Measurements from ENCODE around the gene DLK1. TPM values are rescaled to one million over a fixed set of nuclear protein-coding genes. Genes with fewer than 3 reads are reported as not detected.

DLK1 gene
- total and polyA plus RNA-seq, 2 of the 4 experiments (the other 2 are of a cell fraction): under 0.01 to 0.07 TPM

GRCh38 chr14:100733152-100733850, 6.6 kb downstream of the DLK1 start:
- Histone ChIP-seq H3K14ac (replicated peaks; ENCODE audit: low read depth, low read length) (no peak overlapping the region), H4K5ac (ENCODE audit: low read depth, low read length) (no peak overlapping the region), H3K4me2 (ENCODE audit: low read depth, low read length) (no peak overlapping the region), H2BK20ac (ENCODE audit: low read depth, low read length) (no peak overlapping the region), H4K20me1 (ENCODE audit: insufficient read depth, low read length) (no peaks in the 10 kb centered on the region), H4K8ac (ENCODE audit: low read depth in 2 of 2, low read length in 2 of 2) (no peak overlapping the region), H3K9ac (ENCODE audit: low read depth, low read length) (no peak overlapping the region), H2AK9ac (replicated peaks; ENCODE audit: low read depth, low read length, poor library complexity) (no peak overlapping the region), H3K18ac (ENCODE audit: low read depth, low read length) (no peak overlapping the region), H3K23ac (ENCODE audit: low read depth, low read length) (no peak overlapping the region), H3K4me3 (ENCODE audit: insufficient read depth, low read depth, low read length) (no peak overlapping the region), H3K9me3 (ENCODE audit: control insufficient read depth, insufficient read depth, low read length) (no peaks in the 10 kb centered on the region), H4K91ac (ENCODE audit: insufficient read depth, low read depth, low read length) (no peak overlapping the region), H2BK120ac (ENCODE audit: low read depth, low read length) (no peak overlapping the region), H2AK5ac (ENCODE audit: low read depth, low read length) (no peak overlapping the region), H3K27me3 (ENCODE audit: control insufficient read depth, insufficient read depth, low read length) (peaks cover 71% of the 10 kb centered on the region), H2AFZ (replicated peaks; ENCODE audit: low read length, poor library complexity) (no peak overlapping the region), H3K56ac (ENCODE audit: extremely low read depth, insufficient read depth, low read length) (no peak overlapping the region), H2BK5ac (ENCODE audit: low read depth, low read length, poor library complexity, severe bottlenecking) (no peak overlapping the region), H3K27ac (ENCODE audit: insufficient read depth, low read length) (no peak overlapping the region), H3K4me1 (ENCODE audit: control insufficient read depth, insufficient read depth, low read length) (no peaks in the 10 kb centered on the region), H3K79me1 (ENCODE audit: low read depth in 1 of 2, low read length in 2 of 2) (no peaks in the 10 kb centered on the region), H3K36me3 (ENCODE audit: control insufficient read depth, insufficient read depth, low read length) (no peaks in the 10 kb centered on the region), H3K4ac (ENCODE audit: low read depth, low read length) (no peak overlapping the region), H3K9me1 (ENCODE audit: insufficient read depth, low read length) (no peaks in the 10 kb centered on the region), H2BK15ac (ENCODE audit: low read depth, low read length) (no peak overlapping the region)
- ChIA-PET CTCF (no interaction called here), POLR2A (ENCODE audit: unreplicated experiment) (no interaction called here)
- intact Hi-C loops (cut with micrococcal nuclease) (no loop called here), dilution Hi-C loops (cut with HindIII; ENCODE audit: low sequenced_read_pairs, unreplicated experiment) (no loop called here), in situ Hi-C loops (cut with MboI; ENCODE audit: low sequenced_read_pairs) (no loop called here)
- WGBS, 2 experiments (ENCODE audit: extremely low coverage in 2 of 2, insufficient read length in 1 of 2): 61% methylated on average over 3 of the region's 19 CpGs; no CpG with 5 or more reads in 1 of the 2 experiments
- DNase-seq (no peak), ATAC-seq (ENCODE audit: low read depth) (no peak)
- TF ChIP-seq MXI1 (IDR thresholded peaks at IDR 0.05; ENCODE audit: borderline replicate concordance, low read depth, low read length): no peak
- no peak for TF ChIP-seq MAZ (IDR thresholded peaks at IDR 0.05; ENCODE audit: borderline replicate concordance, low read depth, low read length)
- no peak for TF ChIP-seq CEBPB (IDR thresholded peaks at IDR 0.05; ENCODE audit: low read depth, low read length)
- BruUV-seq (replicated peaks): no TSS peak
